Measurements from ENCODE around the gene YBX3. TPM values are rescaled to one million over a fixed set of nuclear protein-coding genes. Genes with fewer than 3 reads are reported as not detected.
"Not testable (repeated sequence)": the region's sequence is repeated elsewhere in the genome, so short reads cannot be mapped to it uniquely, and the experiment has no call there.

The YBX3 gene
- total and polyA plus RNA-seq, 11 donors = 399 to 2,225 (median 790) TPM

- intact Hi-C loops (cut with DNase I) = loop anchor here in 2 of 10 donors (2.0 to 10.0 kb wide), 4 partner anchors 25 to 510 kb away; partner anchors contain the start of genes MAGOHB (in 1 of the 2) and YBX3 (in 1 of the 2)
- Histone ChIP-seq H3K4me1 (peaks cover 0 to 11% (median 2%) of the 10 kb centered on the region in 12 donors), H3K9me3 (no peaks in the 10 kb centered on the region), H3K27me3 (no peaks in the 10 kb centered on the region), H3K27ac (no peak overlapping the region), H3K36me3 (no peaks in the 10 kb centered on the region), H3K4me3 (no peak overlapping the region)
- DNase-seq (no peak), ATAC-seq (no peak)
- TF ChIP-seq, protein P1, sequence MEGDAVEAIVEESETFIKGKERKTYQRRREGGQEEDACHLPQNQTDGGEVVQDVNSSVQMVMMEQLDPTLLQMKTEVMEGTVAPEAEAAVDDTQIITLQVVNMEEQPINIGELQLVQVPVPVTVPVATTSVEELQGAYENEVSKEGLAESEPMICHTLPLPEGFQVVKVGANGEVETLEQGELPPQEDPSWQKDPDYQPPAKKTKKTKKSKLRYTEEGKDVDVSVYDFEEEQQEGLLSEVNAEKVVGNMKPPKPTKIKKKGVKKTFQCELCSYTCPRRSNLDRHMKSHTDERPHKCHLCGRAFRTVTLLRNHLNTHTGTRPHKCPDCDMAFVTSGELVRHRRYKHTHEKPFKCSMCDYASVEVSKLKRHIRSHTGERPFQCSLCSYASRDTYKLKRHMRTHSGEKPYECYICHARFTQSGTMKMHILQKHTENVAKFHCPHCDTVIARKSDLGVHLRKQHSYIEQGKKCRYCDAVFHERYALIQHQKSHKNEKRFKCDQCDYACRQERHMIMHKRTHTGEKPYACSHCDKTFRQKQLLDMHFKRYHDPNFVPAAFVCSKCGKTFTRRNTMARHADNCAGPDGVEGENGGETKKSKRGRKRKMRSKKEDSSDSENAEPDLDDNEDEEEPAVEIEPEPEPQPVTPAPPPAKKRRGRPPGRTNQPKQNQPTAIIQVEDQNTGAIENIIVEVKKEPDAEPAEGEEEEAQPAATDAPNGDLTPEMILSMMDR (IDR thresholded peaks at IDR 0.05) = no peak
- TF ChIP-seq POLR2A (IDR thresholded peaks at IDR 0.05) = no peak
- 52 to 81% (median 69%) methylated on average over 5 to 11 of the region's 11 CpGs for WGBS, 4 donors
Measured at GRCh38 chr12:10747730-10748129, 24.6 kb upstream of the YBX3 start.

DNA sequence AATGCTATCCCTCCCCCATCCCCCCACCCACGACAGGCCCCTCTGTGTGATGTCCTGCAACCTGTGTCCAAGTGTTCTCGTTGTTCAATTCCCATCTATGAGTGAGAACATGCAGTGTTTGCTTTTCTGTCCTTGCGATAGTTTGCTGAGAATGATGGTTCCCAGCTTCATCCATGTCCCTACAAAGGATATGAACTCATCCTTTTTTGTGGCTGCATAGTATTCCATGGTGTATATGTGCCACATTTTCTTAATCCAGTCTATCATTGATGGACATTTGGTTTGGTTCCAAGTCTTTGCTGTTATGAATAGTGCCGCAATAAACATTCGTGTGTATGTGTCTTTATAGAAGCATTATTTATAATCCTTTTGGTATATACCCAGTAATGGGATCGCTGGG is 20.3 kb upstream of the YBX3 start:
- H3K4me1 ChIP-seq, H3K27me3 ChIP-seq, DNase-seq, H3K27ac ChIP-seq, H3K4me3 ChIP-seq, H3K36me3 ChIP-seq, H3K9me3 ChIP-seq, ATAC-seq: not testable (repeated sequence)
- WGBS, 4 donors = 88 to 92% (median 91%) methylated on average over 6 of the region's 6 CpGs
- intact Hi-C loops (cut with DNase I) = loop anchor here in 1 of 10 donors (10.0 kb wide), 1 partner anchor 59 kb away; no protein-coding TSS in a partner anchor

- TF ChIP-seq POLR2A (IDR thresholded peaks at IDR 0.05) = no peak
- TF ChIP-seq, protein P1 (IDR thresholded peaks at IDR 0.05) = no peak
- no peaks in the 10 kb centered on the region for H3K36me3 ChIP-seq
- H3K27ac ChIP-seq = no peak overlapping the region
- intact Hi-C loops (cut with DNase I) = loop anchor here in 1 of 10 donors (10.0 kb wide), 1 partner anchor 57 kb away; no protein-coding TSS in a partner anchor
- no peaks in the 10 kb centered on the region for H3K9me3 ChIP-seq
- no peaks in the 10 kb centered on the region for H3K27me3 ChIP-seq
- ATAC-seq (no peak), DNase-seq (no peak)
- H3K4me1 ChIP-seq = peaks cover 0 to 5% (median 0%) of the 10 kb centered on the region in 12 donors
- no peak overlapping the region for H3K4me3 ChIP-seq
Measured at GRCh38 chr12:10741845-10742244, 18.7 kb upstream of the YBX3 start.

DNA sequence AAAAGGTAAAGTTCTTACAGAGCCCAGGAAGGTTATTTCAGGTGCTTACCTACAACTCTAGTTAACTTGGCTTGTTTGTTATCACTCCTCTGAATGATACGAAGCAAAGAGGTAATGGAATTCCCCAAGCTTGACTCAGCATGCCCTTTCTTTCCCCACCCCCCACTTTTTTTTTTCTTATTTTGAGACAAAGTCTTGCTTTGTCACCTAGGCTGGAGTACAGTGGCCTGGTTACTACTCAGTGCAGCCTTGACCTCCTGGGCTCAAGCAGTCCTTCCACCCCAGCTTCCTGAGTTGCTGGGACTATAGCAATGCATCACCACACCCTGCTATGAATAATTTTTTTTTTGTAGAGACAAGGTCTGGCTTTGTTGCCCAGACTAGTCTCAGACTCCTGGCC is 17.1 kb upstream of the YBX3 start:
- no peak overlapping the region for H3K27ac ChIP-seq
- 55 to 70% (median 64%) methylated on average over 1 of the region's 1 CpG for WGBS, 4 donors
- H3K4me1 ChIP-seq = peaks cover 0 to 5% (median 0%) of the 10 kb centered on the region in 12 donors
- intact Hi-C loops (cut with DNase I) = loop anchor here in 1 of 10 donors (10.0 kb wide), 1 partner anchor 55 kb away; no protein-coding TSS in a partner anchor
- TF ChIP-seq, protein P1 (IDR thresholded peaks at IDR 0.05) = no peak
- no peak for TF ChIP-seq POLR2A (IDR thresholded peaks at IDR 0.05)
- H3K9me3 ChIP-seq = no peaks in the 10 kb centered on the region
- DNase-seq = no peak
- no peak for ATAC-seq
- H3K27me3 ChIP-seq = peaks cover 0 to 4% (median 0%) of the 10 kb centered on the region in 9 donors
- H3K36me3 ChIP-seq = no peaks in the 10 kb centered on the region
- H3K4me3 ChIP-seq = no peak overlapping the region

Measured in heart left ventricle (tissue), 16 donors.